GM21526 (cell line): ENCODE results near the gene ADAMTSL3.
"Not testable (repeated sequence)": the region's sequence is repeated elsewhere in the genome, so short reads cannot be mapped to it uniquely, and the experiment has no call there.

ENCODE experiments used
- ATAC-seq: cut with Tn5 transposase; IDR thresholded peaks from one replicate; pipeline ENCODE4 v1.9.1; 2021; ENCODE audit warnings: moderate library complexity; ENCODE audit not compliant: unreplicated experiment, low FRiP score

Gene ADAMTSL3

DNA sequence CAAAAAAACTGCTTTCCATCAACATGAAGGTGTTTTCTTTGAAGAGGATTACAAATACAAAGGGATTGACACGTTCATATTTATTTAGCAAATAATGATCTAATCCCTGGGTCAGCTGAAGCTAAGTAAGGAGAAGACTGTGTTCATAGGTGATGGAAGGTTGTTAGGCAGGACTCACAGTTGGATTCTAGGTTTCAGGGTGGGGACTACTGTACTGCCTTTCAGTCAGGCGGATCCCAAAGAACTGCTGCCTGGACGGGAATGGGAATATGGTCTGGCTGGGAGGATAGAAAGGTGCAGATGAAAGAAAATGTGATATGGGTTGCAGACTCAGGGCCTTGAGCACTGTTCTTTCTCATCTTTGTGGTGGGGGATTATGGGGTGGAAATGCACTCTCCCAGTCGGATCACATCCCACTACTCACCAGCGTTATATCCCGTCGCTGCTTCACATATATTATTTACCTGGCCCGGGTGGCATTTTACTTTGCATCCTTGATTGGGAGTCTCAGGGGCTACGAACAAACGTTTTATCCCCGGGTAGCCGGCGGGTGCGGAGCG, 425.5 kb downstream of the ADAMTSL3 start:
- ATAC-seq: not testable (repeated sequence)

DNA sequence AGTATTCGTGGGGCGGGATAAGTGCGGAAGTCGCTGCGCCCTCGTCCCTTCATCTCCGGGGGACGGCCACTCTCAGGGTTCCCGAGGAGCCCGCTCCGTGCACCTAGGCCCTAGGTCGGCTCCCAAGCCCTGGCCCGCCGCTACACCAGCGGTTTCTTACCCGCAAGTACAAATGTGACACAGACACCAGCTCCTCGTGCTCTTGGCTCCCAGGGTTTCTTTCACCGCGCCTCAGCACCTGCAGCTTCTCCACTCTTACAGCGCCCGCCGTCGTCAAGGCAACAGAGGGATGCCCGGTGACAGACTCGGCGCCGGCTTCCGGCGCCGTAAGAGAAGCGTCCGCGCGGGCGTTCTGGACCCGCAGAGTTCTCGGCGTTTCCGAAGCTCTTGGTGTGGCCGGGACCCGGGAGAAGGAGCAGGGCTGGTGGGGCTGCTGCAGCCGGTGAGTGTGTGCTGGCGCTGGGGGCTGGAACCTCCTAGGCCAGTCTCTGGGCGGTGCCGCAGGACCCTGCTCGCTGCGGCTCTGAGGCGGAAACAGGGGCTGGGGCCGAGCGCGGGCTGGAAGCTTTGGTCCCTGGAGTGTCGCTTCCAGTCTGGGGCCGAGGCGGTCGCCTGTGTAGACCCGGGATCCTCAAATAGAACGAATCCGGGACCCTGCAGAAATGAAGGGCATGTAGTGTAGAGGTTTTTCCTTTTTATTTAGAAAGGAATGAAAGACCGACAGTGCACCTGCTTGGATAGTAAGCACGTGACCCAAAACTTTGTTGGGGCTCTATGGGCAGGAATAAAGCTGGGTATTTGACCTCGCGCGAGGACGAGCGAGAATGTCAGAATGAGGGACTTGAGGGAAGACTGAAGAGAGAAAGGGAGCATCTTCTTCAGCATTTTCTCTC, 426.2 kb downstream of the ADAMTSL3 start:
- peak; percentile 93 for ATAC-seq

DNA sequence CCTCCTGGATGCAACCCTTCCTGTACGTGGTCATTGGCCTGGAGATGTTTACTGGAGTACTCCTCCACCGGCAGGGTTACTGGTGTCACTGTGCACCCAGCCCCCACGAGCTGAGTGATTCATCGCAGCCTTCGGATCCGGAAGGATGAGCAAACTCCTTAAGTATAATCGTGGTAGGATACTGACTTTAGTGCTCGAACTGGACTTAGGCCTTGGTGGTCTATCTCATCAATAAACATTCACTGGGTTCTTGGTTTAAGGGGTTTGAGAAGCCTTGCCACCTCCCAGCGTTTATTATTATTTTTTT, 426.8 kb downstream of the ADAMTSL3 start:
- not testable (repeated sequence) for ATAC-seq

DNA sequence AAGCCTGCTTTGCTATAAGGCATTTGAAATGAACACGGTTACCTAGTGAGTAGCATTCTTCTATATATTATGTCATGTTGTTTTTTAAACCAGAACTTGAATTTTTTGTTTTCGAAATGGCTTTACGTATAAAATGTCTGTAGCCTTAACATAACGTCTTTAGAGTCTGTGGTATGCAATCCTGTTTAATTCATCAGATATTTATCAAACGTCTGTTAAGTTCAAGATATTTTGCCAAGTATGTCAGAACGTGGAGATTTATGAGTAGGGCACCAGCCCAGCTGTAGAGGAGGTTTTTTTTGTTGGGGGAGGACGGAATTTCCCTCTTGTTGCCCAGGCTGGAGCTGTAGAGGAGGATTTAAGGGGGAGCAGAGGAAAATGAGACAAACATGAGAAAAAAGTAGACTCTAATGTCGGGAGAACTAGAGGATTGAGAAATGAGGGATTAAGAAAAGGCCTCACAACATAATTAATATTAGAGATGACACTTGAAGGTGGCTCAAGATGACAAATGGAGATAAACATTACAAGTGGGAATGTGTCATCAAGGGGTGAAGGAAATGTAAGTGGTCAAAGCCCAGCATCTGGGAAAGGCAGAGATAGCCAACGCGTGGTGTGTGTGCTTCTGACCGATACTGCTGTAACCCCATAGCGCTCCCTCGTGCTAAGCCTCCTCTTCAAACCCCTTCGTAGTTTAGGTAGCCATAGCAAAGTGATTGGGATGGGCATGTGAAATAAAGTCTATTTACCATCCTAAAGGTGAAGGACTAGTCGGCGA, 427.7 kb downstream of the ADAMTSL3 start:
- ATAC-seq: no peak

DNA sequence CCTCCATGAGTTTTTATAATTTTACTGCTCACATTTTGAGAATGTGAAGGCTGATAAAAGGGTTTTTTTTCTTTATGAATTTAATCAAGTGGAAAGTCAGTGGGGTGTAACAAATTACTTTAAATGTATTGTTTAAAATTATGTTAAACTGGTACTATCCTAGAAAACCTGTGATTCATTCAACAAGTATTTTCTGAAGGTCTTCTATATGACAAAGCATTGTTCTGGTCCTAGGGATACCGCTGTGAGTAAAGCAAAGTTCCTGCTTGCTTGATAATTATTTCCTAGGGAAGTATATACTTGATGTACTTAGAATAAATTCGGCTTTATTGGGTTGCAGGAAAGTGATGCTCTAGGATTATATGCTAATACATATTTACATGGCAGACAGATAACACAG, 428.8 kb downstream of the ADAMTSL3 start:
- no peak for ATAC-seq

DNA sequence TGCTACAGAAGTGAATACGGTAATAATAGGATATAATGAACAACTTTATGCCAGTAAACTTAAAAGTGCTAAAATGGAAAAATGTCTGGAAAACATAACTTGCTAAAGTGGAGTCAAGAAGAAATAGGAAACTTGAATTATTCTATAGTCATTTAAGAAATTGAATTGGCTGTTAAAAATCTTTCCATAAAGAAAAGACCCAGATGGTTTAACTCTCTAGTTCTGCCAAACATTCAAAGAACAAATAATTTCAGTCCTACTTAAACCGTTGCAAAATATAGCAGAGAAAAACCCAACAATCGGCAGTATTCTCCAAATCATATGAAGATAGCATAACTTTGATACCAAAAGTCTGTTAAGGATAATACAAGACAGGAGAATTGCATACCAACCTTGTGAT, 432.1 kb downstream of the ADAMTSL3 start:
- ATAC-seq: not testable (repeated sequence)
